SK-N-SH treated with all-trans-retinoic acid at 6 μM for 48 hours (cell line): ENCODE results near the gene DIPK1A.

Experiments used
- ATAC-seq: fragments of 200-7000 bp; cut with Tn5 transposase; 3 replicates; pipeline ENCODE4 v1.9.1; 2020; ENCODE audit warnings: mild to moderate bottlenecking, moderate library complexity
- BACH2 ChIP-seq: fragments of 250-450 bp; sonication (Bioruptor Pico); IDR thresholded peaks from 2 replicates; pipeline ENCODE4 v1.9.0; 2021; ENCODE audit warnings: mild to moderate bottlenecking, borderline replicate concordance
- CREB5 ChIP-seq: fragments of 250-450 bp; sonication (Bioruptor Pico); IDR thresholded peaks from 2 replicates; pipeline ENCODE4 v1.5.1; 2020; ENCODE audit warnings: low read depth, mild to moderate bottlenecking, moderate library complexity
- CSDC2 ChIP-seq: fragments of 250-450 bp; sonication (Bioruptor Pico); IDR thresholded peaks from 2 replicates; pipeline ENCODE4 v1.5.0; 2020; ENCODE audit warnings: mild to moderate bottlenecking, moderate library complexity
- ESRRG ChIP-seq: fragments of 250-450 bp; sonication (Bioruptor Pico); IDR thresholded peaks from 2 replicates; pipeline ENCODE4 v1.6.1; 2021; ENCODE audit warnings: mild to moderate bottlenecking
- GLIS3 ChIP-seq: fragments of 250-450 bp; sonication (Bioruptor Pico); IDR thresholded peaks from 2 replicates; pipeline ENCODE4 v1.5.0; 2020; ENCODE audit warnings: mild to moderate bottlenecking, moderate library complexity
- ISL1 ChIP-seq: fragments of 250-450 bp; sonication (Bioruptor Pico); IDR thresholded peaks from 2 replicates; pipeline ENCODE4 v2.1.2; 2022; ENCODE audit warnings: mild to moderate bottlenecking, moderate library complexity
- OSR1 ChIP-seq: fragments of 250-450 bp; sonication (Bioruptor Pico); IDR thresholded peaks from 2 replicates; pipeline ENCODE4 v1.8.0; 2022; ENCODE audit warnings: moderate library complexity, mild to moderate bottlenecking, inconsistent platforms
- PPARA ChIP-seq: fragments of 250-450 bp; sonication (Bioruptor Pico); IDR thresholded peaks from 2 replicates; pipeline ENCODE4 v1.5.0; 2020; ENCODE audit warnings: mild to moderate bottlenecking, borderline replicate concordance
- RARB ChIP-seq: fragments of 250-450 bp; sonication (Bioruptor Pico); IDR thresholded peaks from 2 replicates; pipeline ENCODE4 v1.8.0; 2021; ENCODE audit warnings: mild to moderate bottlenecking, moderate library complexity
- SNAI2 ChIP-seq: fragments of 250-450 bp; sonication (Bioruptor Pico); IDR thresholded peaks from 2 replicates; pipeline ENCODE4 v1.5.0; 2020; ENCODE audit warnings: mild to moderate bottlenecking, moderate library complexity
- TCF4 ChIP-seq: fragments of 250-450 bp; sonication (Bioruptor Pico); IDR thresholded peaks from 2 replicates; pipeline ENCODE4 v1.8.0; 2021; ENCODE audit warnings: mild to moderate bottlenecking, moderate library complexity, borderline replicate concordance
- TOX ChIP-seq: fragments of 250-450 bp; sonication (Bioruptor Pico); IDR thresholded peaks from 2 replicates; pipeline ENCODE4 v1.8.0; 2021; ENCODE audit warnings: mild to moderate bottlenecking, moderate library complexity, borderline replicate concordance
- ZC3H10 ChIP-seq: fragments of 250-450 bp; sonication (Bioruptor Pico); IDR thresholded peaks from 2 replicates; pipeline ENCODE4 v1.5.1; 2021; ENCODE audit warnings: mild to moderate bottlenecking, moderate library complexity
- ZFP3 ChIP-seq: fragments of 250-450 bp; sonication (Bioruptor Pico); IDR thresholded peaks from 2 replicates; pipeline ENCODE4 v1.5.0; 2020; ENCODE audit warnings: mild to moderate bottlenecking, moderate library complexity
- ZNF8 ChIP-seq: fragments of 450-650 bp; formaldehyde crosslinking; IDR thresholded peaks from 2 replicates; pipeline ENCODE4 v1.5.0; 2020; ENCODE audit warnings: mild to moderate bottlenecking, moderate library complexity
- TF ChIP-seq, protein P1 (sequence below): fragments of 250-450 bp; sonication (Bioruptor Pico); IDR thresholded peaks from 2 replicates; pipeline ENCODE4 v1.8.0; 2021; ENCODE audit warnings: low read depth, mild to moderate bottlenecking, moderate library complexity, borderline replicate concordance
- TF ChIP-seq, protein P2 (sequence below): fragments of 250-450 bp; sonication (Bioruptor Pico); IDR thresholded peaks from 2 replicates; pipeline ENCODE4 v1.8.0; 2020; ENCODE audit warnings: mild to moderate bottlenecking, moderate library complexity, borderline replicate concordance
- TF ChIP-seq, protein P3 (sequence below): fragments of 250-450 bp; sonication (Bioruptor Pico); IDR thresholded peaks from 2 replicates; pipeline ENCODE4 v1.5.1; 2021; ENCODE audit warnings: mild to moderate bottlenecking, moderate library complexity

DIPK1A gene

GRCh38 chr1:92940541-92940940 lies 20.7 kb downstream of the DIPK1A start:
- 0 out of 2 replicates have a peak, but pooled peaks have one; percentile 25 for TF ChIP-seq RARB (CRISPR knock-in tag)
- TF ChIP-seq OSR1 (CRISPR knock-in tag): peak; percentile 55; the same call in 1 of the 2 replicates
- TF ChIP-seq, protein P1, sequence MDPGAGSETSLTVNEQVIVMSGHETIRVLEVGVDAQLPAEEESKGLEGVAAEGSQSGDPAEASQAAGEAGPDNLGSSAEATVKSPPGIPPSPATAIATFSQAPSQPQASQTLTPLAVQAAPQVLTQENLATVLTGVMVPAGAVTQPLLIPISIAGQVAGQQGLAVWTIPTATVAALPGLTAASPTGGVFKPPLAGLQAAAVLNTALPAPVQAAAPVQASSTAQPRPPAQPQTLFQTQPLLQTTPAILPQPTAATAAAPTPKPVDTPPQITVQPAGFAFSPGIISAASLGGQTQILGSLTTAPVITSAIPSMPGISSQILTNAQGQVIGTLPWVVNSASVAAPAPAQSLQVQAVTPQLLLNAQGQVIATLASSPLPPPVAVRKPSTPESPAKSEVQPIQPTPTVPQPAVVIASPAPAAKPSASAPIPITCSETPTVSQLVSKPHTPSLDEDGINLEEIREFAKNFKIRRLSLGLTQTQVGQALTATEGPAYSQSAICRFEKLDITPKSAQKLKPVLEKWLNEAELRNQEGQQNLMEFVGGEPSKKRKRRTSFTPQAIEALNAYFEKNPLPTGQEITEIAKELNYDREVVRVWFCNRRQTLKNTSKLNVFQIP: peak; percentile 45; the same call in 1 of the 2 replicates
- no peak for TF ChIP-seq ZFP3
- TF ChIP-seq BACH2 (CRISPR knock-in tag): no peak
- peak; percentile 47; the same call in 2 of the 3 replicates for ATAC-seq

DNA sequence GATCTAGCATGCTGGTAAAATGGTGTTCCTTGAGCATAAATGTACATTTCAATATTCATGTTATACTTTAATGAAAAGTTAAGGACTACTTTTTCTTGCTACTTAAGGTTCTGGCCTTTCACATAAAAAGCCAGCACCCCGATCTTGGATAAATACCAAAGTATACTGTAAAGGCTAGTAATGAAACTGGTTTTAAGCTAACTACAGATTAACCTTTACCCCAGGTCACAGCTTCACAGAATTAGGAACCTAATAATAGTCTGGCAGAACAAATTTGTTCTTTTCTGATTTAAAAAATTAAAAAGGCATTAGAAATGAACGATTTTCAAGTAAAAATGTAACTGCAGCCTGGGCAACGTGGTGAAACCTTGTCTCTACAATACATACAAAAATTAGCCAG lies 23.5 kb downstream of the DIPK1A start:
- TF ChIP-seq, protein P2, sequence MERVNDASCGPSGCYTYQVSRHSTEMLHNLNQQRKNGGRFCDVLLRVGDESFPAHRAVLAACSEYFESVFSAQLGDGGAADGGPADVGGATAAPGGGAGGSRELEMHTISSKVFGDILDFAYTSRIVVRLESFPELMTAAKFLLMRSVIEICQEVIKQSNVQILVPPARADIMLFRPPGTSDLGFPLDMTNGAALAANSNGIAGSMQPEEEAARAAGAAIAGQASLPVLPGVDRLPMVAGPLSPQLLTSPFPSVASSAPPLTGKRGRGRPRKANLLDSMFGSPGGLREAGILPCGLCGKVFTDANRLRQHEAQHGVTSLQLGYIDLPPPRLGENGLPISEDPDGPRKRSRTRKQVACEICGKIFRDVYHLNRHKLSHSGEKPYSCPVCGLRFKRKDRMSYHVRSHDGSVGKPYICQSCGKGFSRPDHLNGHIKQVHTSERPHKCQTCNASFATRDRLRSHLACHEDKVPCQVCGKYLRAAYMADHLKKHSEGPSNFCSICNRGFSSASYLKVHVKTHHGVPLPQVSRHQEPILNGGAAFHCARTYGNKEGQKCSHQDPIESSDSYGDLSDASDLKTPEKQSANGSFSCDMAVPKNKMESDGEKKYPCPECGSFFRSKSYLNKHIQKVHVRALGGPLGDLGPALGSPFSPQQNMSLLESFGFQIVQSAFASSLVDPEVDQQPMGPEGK (CRISPR knock-in tag): no peak
- TF ChIP-seq RARB (CRISPR knock-in tag): no peak
- no peak for TF ChIP-seq CSDC2 (CRISPR knock-in tag)
- TF ChIP-seq, protein P3, sequence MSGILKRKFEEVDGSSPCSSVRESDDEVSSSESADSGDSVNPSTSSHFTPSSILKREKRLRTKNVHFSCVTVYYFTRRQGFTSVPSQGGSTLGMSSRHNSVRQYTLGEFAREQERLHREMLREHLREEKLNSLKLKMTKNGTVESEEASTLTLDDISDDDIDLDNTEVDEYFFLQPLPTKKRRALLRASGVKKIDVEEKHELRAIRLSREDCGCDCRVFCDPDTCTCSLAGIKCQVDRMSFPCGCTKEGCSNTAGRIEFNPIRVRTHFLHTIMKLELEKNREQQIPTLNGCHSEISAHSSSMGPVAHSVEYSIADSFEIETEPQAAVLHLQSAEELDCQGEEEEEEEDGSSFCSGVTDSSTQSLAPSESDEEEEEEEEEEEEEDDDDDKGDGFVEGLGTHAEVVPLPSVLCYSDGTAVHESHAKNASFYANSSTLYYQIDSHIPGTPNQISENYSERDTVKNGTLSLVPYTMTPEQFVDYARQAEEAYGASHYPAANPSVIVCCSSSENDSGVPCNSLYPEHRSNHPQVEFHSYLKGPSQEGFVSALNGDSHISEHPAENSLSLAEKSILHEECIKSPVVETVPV (CRISPR knock-in tag): no peak
- TF ChIP-seq CREB5: no peak
- no peak for TF ChIP-seq PPARA (CRISPR knock-in tag)
- TF ChIP-seq ZNF8: no peak
- no peak for TF ChIP-seq TOX
- no peak for TF ChIP-seq GLIS3
- no peak for TF ChIP-seq ISL1 (CRISPR knock-in tag)
- TF ChIP-seq, protein P1: no peak
- TF ChIP-seq BACH2 (CRISPR knock-in tag): no peak
- TF ChIP-seq TCF4 (CRISPR knock-in tag): no peak
- TF ChIP-seq SNAI2 (CRISPR knock-in tag): no peak
- TF ChIP-seq ESRRG (CRISPR knock-in tag): no peak
- TF ChIP-seq, all 23 proteins: peak for 0
- ATAC-seq: no peak

- no peak for ATAC-seq
- TF ChIP-seq, protein P3 (CRISPR knock-in tag): no peak
- TF ChIP-seq CREB5 (no peak), ZC3H10 (no peak), RARB (CRISPR knock-in tag) (no peak)
- TF ChIP-seq, all 23 proteins: peak for 0
Observed at GRCh38 chr1:92936865-92937264, 24.4 kb downstream of the DIPK1A start.
